K562 (cell line): Measurements from ENCODE around the gene IFNW1. TPM values are rescaled to one million over a fixed set of nuclear protein-coding genes. Genes with fewer than 3 reads are reported as not detected.

Source experiments
- ATAC-seq: fragments of 200-7000 bp; cut with Tn5 transposase; 3 replicates; pipeline ENCODE4 v1.9.1; 2020; ENCODE audit warnings: moderate library complexity
- BruUV-seq: library from RNA; stranded (reverse); fragments of 400-500 nt; replicated peaks from 2 replicates; lab custom pipeline; 2021; lab: Mats Ljungman, UMichigan
- CTCF ChIA-PET: fragments of 300-600 bp; formaldehyde crosslinking; extraction: SDS; loops from one replicate; lab custom pipeline; 2021; ENCODE audit warnings: low intra/inter-chr PET ratio; lab: Yijun Ruan, JAX
- POLR2A ChIA-PET: fragments of 300-600, 350-650 bp; sonication (Branson Sonifier 250); formaldehyde crosslinking; extraction: SDS; loops from one replicate; lab custom pipeline; 2021; ENCODE audit warnings: antibody characterized with exemption, inconsistent platforms; lab: Yijun Ruan, JAX
- DNase-seq, 4 experiments: peaks; one replicate each; pipeline versions ENCODE4 v3.0.0 to v3.0.0-alpha.2; 2011 to 2018; ENCODE audit warnings: low spot score in 3 of 4, mixed read lengths in 3 of 4; ENCODE audit errors: extremely low read depth in 1 of 4
- FAIRE-seq: peaks from 2 replicates; lab custom pipeline; 2011; peaks lifted over from hg19 to GRCh38; lab: Jason Lieb, UNC
- H2AFZ ChIP-seq: 2 replicates; pipeline ENCODE4 v1.6.0; 2011; ENCODE audit warnings: low read depth, low read length, control low read depth, inconsistent platforms
- H3K27ac ChIP-seq: fragments of 200-600 bp; 3 replicates; pipeline ENCODE4 v1.8.0; 2011; ENCODE audit warnings: low read depth, mild to moderate bottlenecking, control low read depth, inconsistent platforms, low read length, moderate library complexity, mixed read lengths; ENCODE audit errors: extremely low read depth
- H3K27me3 ChIP-seq, 2 experiments: fragments of 300-600 bp in 1 of 2; 2 replicates in 1 of 2; 3 replicates in 1 of 2; pipeline versions ENCODE4 v1.6.0 to v1.8.0; 2011; ENCODE audit warnings: inconsistent platforms in 2 of 2, low read length in 2 of 2, mild to moderate bottlenecking in 1 of 2, mixed read lengths in 1 of 2, moderate library complexity in 1 of 2; ENCODE audit not compliant: control insufficient read depth in 2 of 2, insufficient read depth in 2 of 2
- H3K36me3 ChIP-seq: fragments of 300-600 bp; 3 replicates; pipeline ENCODE4 v1.8.0; 2011; ENCODE audit warnings: mild to moderate bottlenecking, low read length, inconsistent platforms; ENCODE audit not compliant: control insufficient read depth, insufficient read depth
- H3K4me1 ChIP-seq, 2 experiments: fragments of 200-600 bp in 1 of 2; replicated peaks in 1 of 2; 2 replicates in 1 of 2; 3 replicates in 1 of 2; pipeline versions ENCODE4 v1.5.1 to v1.8.0; 2011; ENCODE audit warnings: inconsistent platforms in 2 of 2, low read length in 2 of 2, mild to moderate bottlenecking in 1 of 2, mixed read lengths in 1 of 2, moderate library complexity in 1 of 2; ENCODE audit not compliant: control insufficient read depth in 2 of 2, insufficient read depth in 2 of 2
- H3K4me2 ChIP-seq: 2 replicates; pipeline ENCODE4 v1.6.1; 2011; ENCODE audit warnings: low read length, control low read depth, inconsistent platforms, mixed read lengths; ENCODE audit not compliant: insufficient read depth
- H3K4me3 ChIP-seq: fragments of 200-600 bp; sonication (generic), shearing (Covaris generic); 2 replicates; pipeline ENCODE4 v1.5.1; 2016; ENCODE audit warnings: control low read depth, inconsistent platforms
- H3K79me2 ChIP-seq: fragments of 200-600 bp; 3 replicates; pipeline ENCODE4 v1.8.0; 2011; ENCODE audit warnings: low read length, inconsistent platforms; ENCODE audit not compliant: control insufficient read depth, insufficient read depth
- H3K9ac ChIP-seq, 2 experiments: 2 replicates each; pipeline versions ENCODE4 v1.6.0 to v1.6.1; 2011; ENCODE audit warnings: low read depth in 2 of 2, low read length in 2 of 2, control low read depth in 1 of 2, inconsistent platforms in 1 of 2, mild to moderate bottlenecking in 1 of 2, mixed read lengths in 1 of 2; ENCODE audit not compliant: insufficient read depth in 1 of 2
- H3K9me1 ChIP-seq: one replicate; pipeline ENCODE4 v1.6.0; 2011; ENCODE audit warnings: inconsistent platforms, mild to moderate bottlenecking, low read length, moderate library complexity; ENCODE audit not compliant: control insufficient read depth, insufficient read depth
- H3K9me3 ChIP-seq: replicated peaks from 2 replicates; pipeline ENCODE4 v1.5.1; 2011; ENCODE audit warnings: low read depth, low read length, inconsistent platforms; ENCODE audit not compliant: control insufficient read depth, insufficient read depth
- H4K20me1 ChIP-seq: replicated peaks from 2 replicates; pipeline ENCODE4 v1.6.1; 2011; ENCODE audit warnings: low read length, inconsistent platforms, mixed read lengths; ENCODE audit not compliant: control insufficient read depth, insufficient read depth
- BRF2 ChIP-seq: IDR thresholded peaks from 3 replicates; pipeline ENCODE4 v1.6.1; 2011; ENCODE audit warnings: borderline replicate concordance, mild to moderate bottlenecking; ENCODE audit not compliant: insufficient read length, insufficient read depth
- NR0B1 ChIP-seq: fragments of 450-650 bp; IDR thresholded peaks from one replicate; pipeline ENCODE4 v1.6.1; 2018; ENCODE audit warnings: mild to moderate bottlenecking, moderate library complexity; ENCODE audit not compliant: partially characterized antibody
- RREB1 ChIP-seq: fragments of 250-450 bp; sonication (Bioruptor Pico); IDR thresholded peaks from 2 replicates; pipeline ENCODE4 v1.4.0; 2020
- ZEB2 ChIP-seq: fragments of 450-650 bp; IDR thresholded peaks from 2 replicates; pipeline ENCODE4 v1.6.1; 2016
- ZKSCAN3 ChIP-seq: fragments of 250-450 bp; sonication (Bioruptor Pico); IDR thresholded peaks from 2 replicates; pipeline ENCODE4 v1.4.0; 2020
- ZNF184 ChIP-seq: sonication (generic); formaldehyde crosslinking; IDR thresholded peaks from 2 replicates; pipeline ENCODE4 v1.5.0; 2020; ENCODE audit warnings: missing genetic modification reagents
- WGBS: fragments of 100-300 bp; shearing (Covaris generic); methylation state at CpG from one replicate; pipeline ENCODE4 v1.1.6; 2016; ENCODE audit warnings: low coverage, mixed read lengths; ENCODE audit not compliant: insufficient coverage; ENCODE audit errors: missing lambda C conversion rate; 5-methylcytosine and 5-hydroxymethylcytosine counted together
- in situ Hi-C: fragments of 300-500 bp; cut with MboI; formaldehyde crosslinking; loops from 4 replicates; pipeline ENCODE4 v1.15.0; 2018; ENCODE audit warnings: inconsistent platforms, mixed read lengths
- intact Hi-C: fragments of 100-400 bp; cut with micrococcal nuclease; formaldehyde crosslinking; loops from 2 replicates; pipeline ENCODE4 v1.14.2; 2022
- polyA plus RNA-seq, 8 experiments: library from polyadenylated mRNA; depleted of rRNA in 4 of 8; stranded (reverse) in 5 of 8; unstranded in 3 of 8; fragments of >200 nt; fragmentation: Nextera tagmentation in 2 of 8; fragmentation: Illumina TruSeq in 1 of 8; extraction: Ambion mirVana in 2 of 8; extraction: Trizol in 1 of 8; gene quantifications; 2 replicates each; pipeline versions ENCODE4 v1.2.1 to v1.2.3, GENCODE V29; 2011 to 2014; ENCODE audit warnings: inconsistent platforms in 1 of 8, missing spikeins in 1 of 8
- total RNA-seq, 7 experiments: library from RNA; depleted of rRNA in 6 of 7; stranded (reverse); fragments of >200 nt in 6 of 7; fragmentation: Illumina TruSeq in 2 of 7; extraction: Trizol in 2 of 7; gene quantifications; 2 replicates each; pipeline versions ENCODE4 v1.2.1 to v1.2.3, GENCODE V29; 2011 to 2021; ENCODE audit warnings: low replicate concordance in 1 of 7

Gene IFNW1
- total and polyA plus RNA-seq, 9 of the 15 experiments (the other 6 are each of a cell fraction or from before 2014, with no cell fraction given): not detected

DNA sequence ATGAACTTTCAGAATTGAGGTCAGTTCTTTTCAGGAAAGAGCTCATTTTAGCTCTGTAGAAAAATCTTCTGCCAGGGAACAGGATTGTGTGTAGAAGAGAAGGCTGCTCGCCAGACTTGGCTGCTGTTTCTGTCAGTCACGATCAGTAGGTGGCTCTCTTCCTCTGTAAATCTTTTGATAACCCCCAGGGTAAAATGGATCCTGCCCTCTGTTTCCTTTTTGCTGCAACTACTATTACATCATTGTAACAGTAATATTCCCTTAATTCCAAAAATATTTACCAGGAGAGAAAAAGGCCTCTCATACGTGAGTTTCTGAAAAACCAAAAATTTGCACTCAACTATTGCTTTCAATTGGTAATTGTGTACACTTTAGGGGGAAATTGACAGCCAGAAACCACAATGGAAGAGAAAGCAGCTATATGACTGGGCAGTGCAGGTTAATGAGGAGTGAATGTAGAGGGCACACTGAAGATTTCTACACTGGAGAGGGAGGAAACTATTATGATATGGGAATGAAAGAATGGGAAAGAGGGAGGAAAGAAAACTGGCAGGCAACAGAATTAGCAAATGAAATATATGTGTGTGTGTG, 12.5 kb upstream of the IFNW1 start:
- Histone ChIP-seq H3K27me3 (no peaks in the 10 kb centered on the region), H3K4me3 (no peak overlapping the region), H3K9me3 (no peaks in the 10 kb centered on the region), H4K20me1 (no peaks in the 10 kb centered on the region), H3K9me1 (no peaks in the 10 kb centered on the region), H3K27ac (no peak overlapping the region)
- no peak for DNase-seq
- WGBS: no CpG with 5 or more reads among the region's 3 CpGs
- POLR2A ChIA-PET: no interaction called here
- in situ Hi-C loops: no loop called here
- TF ChIP-seq ZEB2 (no peak), ZKSCAN3 (CRISPR knock-in tag) (no peak)
- TF ChIP-seq, all 486 proteins: peak for 0
- CTCF ChIA-PET: no interaction called here
- FAIRE-seq (no peak), ATAC-seq (no peak)
- Histone ChIP-seq H3K4me2 (no peak overlapping the region), H3K79me2 (no peaks in the 10 kb centered on the region), H3K9ac (no peak overlapping the region), H3K4me1 (no peaks in the 10 kb centered on the region), H2AFZ (no peak overlapping the region), H3K36me3 (no peaks in the 10 kb centered on the region)
- BruUV-seq: no TSS peak
- intact Hi-C loops: no loop called here

- no peak overlapping the region for H3K9ac ChIP-seq
- H3K4me1 ChIP-seq: no peaks in the 10 kb centered on the region
- ATAC-seq (no peak), FAIRE-seq (no peak), DNase-seq (no peak)
- no peak overlapping the region for H2AFZ ChIP-seq
- H3K4me2 ChIP-seq: no peak overlapping the region
- BruUV-seq: no TSS peak
- ChIA-PET CTCF (no interaction called here), POLR2A (no interaction called here)
- no peaks in the 10 kb centered on the region for H3K9me1 ChIP-seq
- H3K9me3 ChIP-seq: no peaks in the 10 kb centered on the region
- no peaks in the 10 kb centered on the region for H3K27me3 ChIP-seq
- WGBS: no CpG with 5 or more reads among the region's 3 CpGs
- intact Hi-C loops: no loop called here
- H3K27ac ChIP-seq: no peak overlapping the region
- in situ Hi-C loops: no loop called here
- H4K20me1 ChIP-seq: no peaks in the 10 kb centered on the region
- no peak overlapping the region for H3K4me3 ChIP-seq
- no peaks in the 10 kb centered on the region for H3K79me2 ChIP-seq
- H3K36me3 ChIP-seq: no peaks in the 10 kb centered on the region
- TF ChIP-seq RREB1 (CRISPR knock-in tag): no peak
- no peak for TF ChIP-seq ZNF184
- no peak for TF ChIP-seq BRF2
- no peak for TF ChIP-seq NR0B1
Measured at GRCh38 chr9:21153336-21154017, 11.8 kb upstream of the IFNW1 start.
